A549 (cell line): ENCODE results near the gene MINDY4.

Source experiments
- CBX8 ChIP-seq: fragments of 200-600 bp; sonication (generic); IDR thresholded peaks from 2 replicates; pipeline ENCODE4 v1.6.1; 2016
- CTCF ChIP-seq: fragments of >200 bp; sonication (Bioruptor Twin); formaldehyde crosslinking; IDR thresholded peaks from 3 replicates; pipeline ENCODE4 v1.5.1; 2016
- EP300 ChIP-seq, 2 experiments: fragments of >200 bp; sonication (Bioruptor Twin); formaldehyde crosslinking; IDR thresholded peaks; 2 replicates in 1 of 2; 3 replicates in 1 of 2; pipeline ENCODE4 v1.6.1; 2016 to 2017
- HDAC2 ChIP-seq: fragments of 200-600 bp; sonication (generic); IDR thresholded peaks from 2 replicates; pipeline ENCODE4 v1.6.1; 2016
- MAX ChIP-seq: IDR thresholded peaks from 2 replicates; pipeline ENCODE4 v1.6.1; 2012
- NR3C1 ChIP-seq: fragments of >200 bp; sonication (Bioruptor Twin); formaldehyde crosslinking; IDR thresholded peaks from 3 replicates; pipeline ENCODE4 v1.6.1; 2017
- POLR2A ChIP-seq: IDR thresholded peaks from 2 replicates; pipeline ENCODE4 v1.6.1; 2012; ENCODE audit warnings: mild to moderate bottlenecking, low read length
- RAD21 ChIP-seq, 2 experiments: fragments of >200 bp in 1 of 2; sonication (Bioruptor Twin) in 1 of 2; formaldehyde crosslinking in 1 of 2; IDR thresholded peaks in 1 of 2; conservative IDR thresholded peaks in 1 of 2; 2 replicates in 1 of 2; 3 replicates in 1 of 2; pipeline ENCODE4 v1.6.1; 2012 to 2018; ENCODE audit warnings: inconsistent platforms in 1 of 2
- RCOR1 ChIP-seq: fragments of 150-350 bp; IDR thresholded peaks from 2 replicates; pipeline ENCODE4 v1.6.1; 2014; ENCODE audit warnings: antibody characterized with exemption, low read length, low read depth
- ZSCAN20 ChIP-seq: fragments of 250-450 bp; sonication (Bioruptor Pico); IDR thresholded peaks from 2 replicates; pipeline ENCODE4 v1.8.0; 2022; ENCODE audit warnings: mild to moderate bottlenecking, moderate library complexity

GRCh38 chr7:30915751-30916150, 144.5 kb downstream of the MINDY4 start:
- no peak for TF ChIP-seq HDAC2
- TF ChIP-seq RCOR1, result no peak
- no peak for TF ChIP-seq CTCF
- TF ChIP-seq EP300 (IDR thresholded peaks at IDR 0.05), result no peak
- TF ChIP-seq NR3C1, result no peak
- TF ChIP-seq ZSCAN20 (CRISPR knock-in tag), result no peak
- TF ChIP-seq MAX, result no peak
- no peak for TF ChIP-seq POLR2A
- TF ChIP-seq RAD21 (conservative IDR thresholded peaks at IDR 0.05 in 1 of 2, IDR thresholded peaks at IDR 0.05 in 1 of 2), result no peak
- TF ChIP-seq CBX8, result no peak
